ENCODE measurements around the gene LCLAT1.

LCLAT1 gene

GRCh38 chr2:30677231-30677630 is 230.2 kb downstream of the LCLAT1 start:
- ATAC-seq (replicated peaks), result no peak
- Mint-ChIP-seq H3K9me3 (peaks cover 0 to 1% of the 10 kb centered on the region in 2 donors), H3K4me3 (no peak overlapping the region), H3K27ac (no peak overlapping the region), H3K4me1 (no peaks in the 10 kb centered on the region), H3K36me3 (no peaks in the 10 kb centered on the region), H3K27me3 (peaks cover 0 to 7% of the 10 kb centered on the region in 2 donors)
- DNase-seq, result no peak

- Mint-ChIP-seq H3K9me3 (no peaks in the 10 kb centered on the region), H3K4me1 (no peaks in the 10 kb centered on the region), H3K27ac (no peak overlapping the region), H3K36me3 (no peaks in the 10 kb centered on the region), H3K27me3 (peaks cover 0 to 7% of the 10 kb centered on the region in 2 donors), H3K4me3 (no peak overlapping the region)
- ATAC-seq (replicated peaks) (no peak), DNase-seq (no peak)
Measured at GRCh38 chr2:30677861-30678385, 230.9 kb downstream of the LCLAT1 start.

- no peaks in the 10 kb centered on the region for H3K36me3 Mint-ChIP-seq
- DNase-seq (no peak), ATAC-seq (replicated peaks) (no peak)
- H3K27ac Mint-ChIP-seq, result no peak overlapping the region
- H3K9me3 Mint-ChIP-seq, result no peaks in the 10 kb centered on the region
- H3K4me1 Mint-ChIP-seq, result peaks cover 6% of the 10 kb centered on the region in 2 donors
- no peak overlapping the region for H3K4me3 Mint-ChIP-seq
- H3K27me3 Mint-ChIP-seq, result peaks cover 0 to 2% of the 10 kb centered on the region in 2 donors
Measured at GRCh38 chr2:30678410-30679137, 231.5 kb downstream of the LCLAT1 start.

- Mint-ChIP-seq H3K9me3 (no peaks in the 10 kb centered on the region), H3K36me3 (no peaks in the 10 kb centered on the region), H3K4me3 (no peak overlapping the region), H3K27me3 (no peaks in the 10 kb centered on the region), H3K27ac (no peak overlapping the region), H3K4me1 (peaks cover 8 to 11% of the 10 kb centered on the region in 2 donors)
- no peak for ATAC-seq (replicated peaks)
- no peak for DNase-seq
Measured at GRCh38 chr2:30679426-30680088, 232.5 kb downstream of the LCLAT1 start.

- H3K4me3 Mint-ChIP-seq, result no peak overlapping the region
- H3K27ac Mint-ChIP-seq, result no peak overlapping the region
- no peaks in the 10 kb centered on the region for H3K27me3 Mint-ChIP-seq
- H3K9me3 Mint-ChIP-seq, result no peaks in the 10 kb centered on the region
- ATAC-seq (replicated peaks), result no peak
- no peak for DNase-seq
- no peaks in the 10 kb centered on the region for H3K36me3 Mint-ChIP-seq
- H3K4me1 Mint-ChIP-seq, result peaks cover 8 to 11% of the 10 kb centered on the region in 2 donors
Measured at GRCh38 chr2:30680121-30680520, 233.1 kb downstream of the LCLAT1 start.

DNA sequence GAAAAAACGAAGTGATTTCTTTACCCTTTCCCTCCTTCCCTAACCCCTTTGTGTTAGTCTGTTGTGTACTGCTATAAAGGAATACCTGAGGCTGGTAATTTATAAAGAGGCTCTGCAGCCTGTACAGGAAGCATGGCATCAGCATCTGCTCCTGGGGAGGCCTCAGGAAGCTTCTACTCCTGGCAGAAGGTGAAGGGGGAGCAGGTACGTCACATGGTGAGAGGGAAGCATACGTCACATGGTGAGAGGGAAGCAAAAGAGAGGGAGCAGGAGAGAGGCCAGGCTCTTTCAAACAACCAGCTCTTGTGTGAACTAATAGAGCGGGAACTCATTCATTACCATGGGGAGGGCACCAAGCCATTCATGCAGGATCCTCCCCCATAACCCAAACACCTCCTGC is 234.0 kb downstream of the LCLAT1 start:
- no peak for ATAC-seq (replicated peaks)
- peaks cover 8 to 11% of the 10 kb centered on the region in 2 donors for H3K4me1 Mint-ChIP-seq
- no peak overlapping the region for H3K4me3 Mint-ChIP-seq
- DNase-seq, result no peak
- H3K36me3 Mint-ChIP-seq, result no peaks in the 10 kb centered on the region
- no peaks in the 10 kb centered on the region for H3K27me3 Mint-ChIP-seq
- no peaks in the 10 kb centered on the region for H3K9me3 Mint-ChIP-seq
- no peak overlapping the region for H3K27ac Mint-ChIP-seq

- H3K4me3 Mint-ChIP-seq, result no peak overlapping the region
- H3K4me1 Mint-ChIP-seq, result peaks cover 8 to 11% of the 10 kb centered on the region in 2 donors
- H3K36me3 Mint-ChIP-seq, result no peaks in the 10 kb centered on the region
- H3K27me3 Mint-ChIP-seq, result no peaks in the 10 kb centered on the region
- ATAC-seq (replicated peaks) (peak; percentile 98), DNase-seq (peak; percentile 27)
- H3K9me3 Mint-ChIP-seq, result no peaks in the 10 kb centered on the region
- peak overlapping the region; percentile 88 for H3K27ac Mint-ChIP-seq
Measured at GRCh38 chr2:30683236-30683956, 236.3 kb downstream of the LCLAT1 start.

DNA sequence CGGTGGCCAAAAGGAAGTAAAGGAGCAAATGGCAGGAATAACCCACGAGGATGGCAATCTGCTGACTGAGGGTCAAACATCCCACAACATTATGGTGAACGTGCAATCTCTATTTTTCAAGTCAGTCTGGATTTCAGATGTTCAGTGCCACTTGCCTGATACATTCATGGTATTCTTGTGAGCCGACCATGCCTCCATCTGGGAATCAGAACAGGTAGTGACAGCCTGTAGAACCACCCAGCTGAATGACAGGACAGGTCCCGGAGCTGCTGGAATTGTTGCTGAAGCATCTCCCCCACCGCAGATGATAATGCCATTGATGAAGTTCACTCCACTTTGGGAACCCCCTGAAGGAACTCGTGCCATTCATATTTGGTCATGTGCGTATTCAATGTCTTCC is 237.0 kb downstream of the LCLAT1 start:
- H3K36me3 Mint-ChIP-seq, result no peaks in the 10 kb centered on the region
- H3K4me1 Mint-ChIP-seq, result peaks cover 8 to 11% of the 10 kb centered on the region in 2 donors
- H3K27me3 Mint-ChIP-seq, result no peaks in the 10 kb centered on the region
- no peak for ATAC-seq (replicated peaks)
- H3K9me3 Mint-ChIP-seq, result no peaks in the 10 kb centered on the region
- H3K27ac Mint-ChIP-seq, result no peak overlapping the region
- DNase-seq, result no peak
- H3K4me3 Mint-ChIP-seq, result no peak overlapping the region

- Mint-ChIP-seq H3K36me3 (no peaks in the 10 kb centered on the region), H3K9me3 (no peaks in the 10 kb centered on the region), H3K4me3 (no peak overlapping the region), H3K27me3 (no peaks in the 10 kb centered on the region), H3K4me1 (peaks cover 8 to 11% of the 10 kb centered on the region in 2 donors), H3K27ac (no peak overlapping the region)
- ATAC-seq (replicated peaks), result no peak
- no peak for DNase-seq
Measured at GRCh38 chr2:30684516-30684915, 237.5 kb downstream of the LCLAT1 start.

DNA sequence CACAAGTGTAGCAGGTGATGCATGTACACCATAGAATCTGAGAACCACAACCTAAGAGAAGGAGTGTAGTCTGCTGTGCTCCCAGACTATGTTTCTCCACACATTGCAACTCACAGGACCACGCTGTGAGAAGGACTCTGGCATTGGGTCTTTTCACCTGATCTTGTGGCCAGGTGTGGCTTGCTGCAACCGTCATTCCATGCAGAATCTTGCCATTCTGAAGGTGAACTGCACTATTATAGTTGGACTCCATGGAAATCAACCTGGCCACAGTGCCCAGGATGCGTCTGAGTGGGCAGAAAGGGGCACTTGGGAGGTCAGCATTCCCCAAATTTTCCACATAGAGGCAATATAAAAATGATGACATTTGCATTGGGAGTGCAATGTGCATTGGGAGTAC is 237.9 kb downstream of the LCLAT1 start:
- H3K27ac Mint-ChIP-seq, result no peak overlapping the region
- ATAC-seq (replicated peaks) (no peak), DNase-seq (no peak)
- no peaks in the 10 kb centered on the region for H3K27me3 Mint-ChIP-seq
- H3K4me1 Mint-ChIP-seq, result peaks cover 8 to 11% of the 10 kb centered on the region in 2 donors
- H3K4me3 Mint-ChIP-seq, result no peak overlapping the region
- H3K9me3 Mint-ChIP-seq, result no peaks in the 10 kb centered on the region
- H3K36me3 Mint-ChIP-seq, result no peaks in the 10 kb centered on the region

GRCh38 chr2:30686000-30686399 is 239.0 kb downstream of the LCLAT1 start:
- no peaks in the 10 kb centered on the region for H3K9me3 Mint-ChIP-seq
- DNase-seq, result no peak

GRCh38 chr2:30686669-30687068 is 239.6 kb downstream of the LCLAT1 start:
- peaks cover 8 to 11% of the 10 kb centered on the region in 2 donors for H3K4me1 Mint-ChIP-seq

More at GRCh38 chr2:30686000-30686399, 239.0 kb downstream of the LCLAT1 start:
- H3K4me3 Mint-ChIP-seq, result no peak overlapping the region
- peaks cover 8 to 11% of the 10 kb centered on the region in 2 donors for H3K4me1 Mint-ChIP-seq
- no peak overlapping the region for H3K27ac Mint-ChIP-seq
- H3K36me3 Mint-ChIP-seq, result no peaks in the 10 kb centered on the region
- no peaks in the 10 kb centered on the region for H3K27me3 Mint-ChIP-seq
- ATAC-seq (replicated peaks), result no peak

GRCh38 chr2:30688956-30689401 is 241.9 kb downstream of the LCLAT1 start:
- H3K4me1 Mint-ChIP-seq, result peaks cover under 1 to 2% of the 10 kb centered on the region in 2 donors
- H3K27me3 Mint-ChIP-seq, result no peaks in the 10 kb centered on the region
- no peak overlapping the region for H3K4me3 Mint-ChIP-seq

More at GRCh38 chr2:30686669-30687068, 239.6 kb downstream of the LCLAT1 start:
- Mint-ChIP-seq H3K27ac (no peak overlapping the region), H3K36me3 (no peaks in the 10 kb centered on the region), H3K9me3 (no peaks in the 10 kb centered on the region), H3K4me3 (no peak overlapping the region), H3K27me3 (no peaks in the 10 kb centered on the region)
- no peak for DNase-seq
- no peak for ATAC-seq (replicated peaks)

DNA sequence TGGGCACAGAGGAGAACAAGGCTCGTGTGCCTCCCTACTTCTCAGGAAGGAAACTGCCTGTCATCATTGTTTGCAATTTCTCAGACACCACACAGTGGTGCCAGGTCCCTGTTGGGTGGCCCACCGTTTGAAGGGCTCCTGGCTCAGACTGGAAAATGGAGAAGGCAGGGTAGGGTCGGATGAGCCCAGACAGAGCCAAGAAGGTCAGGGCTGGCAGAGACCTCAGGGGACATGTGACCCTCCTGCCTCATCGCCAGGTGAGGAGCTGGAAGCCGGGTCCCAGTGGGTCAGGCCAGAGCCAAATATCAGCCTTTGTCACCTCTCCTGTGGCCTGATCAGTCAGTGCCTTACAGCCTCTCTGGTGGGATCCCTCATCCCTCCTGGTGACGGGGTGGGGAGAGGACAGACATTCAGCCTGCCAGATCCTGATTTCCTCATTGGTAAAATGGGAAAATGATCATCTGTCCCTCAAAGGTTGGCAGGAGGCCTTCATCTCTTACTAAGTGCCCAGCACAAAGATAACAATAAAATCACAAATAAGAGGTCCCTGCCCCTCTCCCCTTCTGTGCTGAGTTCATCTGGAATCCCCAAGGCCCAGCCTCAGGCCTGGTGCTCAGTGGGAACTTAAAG is 242.6 kb downstream of the LCLAT1 start:
- no peak overlapping the region for H3K4me3 Mint-ChIP-seq
- no peak for DNase-seq
- H3K27ac Mint-ChIP-seq, result no peak overlapping the region
- no peaks in the 10 kb centered on the region for H3K36me3 Mint-ChIP-seq
- peaks cover 0 to 2% of the 10 kb centered on the region in 2 donors for H3K4me1 Mint-ChIP-seq
- H3K9me3 Mint-ChIP-seq, result no peaks in the 10 kb centered on the region
- peaks cover 0 to 1% of the 10 kb centered on the region in 2 donors for H3K27me3 Mint-ChIP-seq
- ATAC-seq (replicated peaks), result no peak

More at GRCh38 chr2:30688956-30689401, 241.9 kb downstream of the LCLAT1 start:
- no peak for DNase-seq
- no peak for ATAC-seq (replicated peaks)
- H3K36me3 Mint-ChIP-seq, result no peaks in the 10 kb centered on the region
- no peak overlapping the region for H3K27ac Mint-ChIP-seq
- no peaks in the 10 kb centered on the region for H3K9me3 Mint-ChIP-seq

All from stimulated activated naive B cell treated with anti-CD40 and anti-IgM and Interleukin-4, amounts not matched to agents 10 μg/mL and 1 μg/mL and 100 μg/mL, for 72 hours (primary cell).